Trophoblast cell (in vitro differentiated cells and primary cell): ENCODE measurements around the gene MC3R.

ENCODE experiments used
- DNase-seq, 2 donors: peaks; one replicate each; pipeline ENCODE4 v3.0.0-alpha.2; 2016
- H2AFZ ChIP-seq: 2 replicates; pipeline ENCODE4 v1.6.1; 2013; ENCODE audit warnings: low read length, moderate library complexity, mild to moderate bottlenecking; ENCODE audit not compliant: insufficient read depth, poor library complexity
- H2AK5ac ChIP-seq: 2 replicates; pipeline ENCODE4 v1.6.1; 2013; ENCODE audit warnings: mild to moderate bottlenecking, low read length
- H2BK120ac ChIP-seq: 2 replicates; pipeline ENCODE4 v1.6.1; 2013; ENCODE audit warnings: low read length, mild to moderate bottlenecking, moderate library complexity; ENCODE audit not compliant: insufficient read depth, poor library complexity
- H2BK12ac ChIP-seq: 2 replicates; pipeline ENCODE4 v1.6.1; 2013; ENCODE audit warnings: mild to moderate bottlenecking, low read length, moderate library complexity
- H2BK5ac ChIP-seq: 2 replicates; pipeline ENCODE4 v1.6.1; 2013; ENCODE audit warnings: low read length, low read depth, moderate library complexity, mild to moderate bottlenecking; ENCODE audit not compliant: poor library complexity
- H3K14ac ChIP-seq: 2 replicates; pipeline ENCODE4 v1.6.1; 2013; ENCODE audit warnings: mild to moderate bottlenecking, low read length
- H3K18ac ChIP-seq: 2 replicates; pipeline ENCODE4 v1.6.1; 2013; ENCODE audit warnings: mild to moderate bottlenecking, low read length
- H3K23ac ChIP-seq: 2 replicates; pipeline ENCODE4 v1.6.1; 2013; ENCODE audit warnings: low read length
- H3K27ac ChIP-seq: 2 replicates; pipeline ENCODE4 v1.5.1; 2013; ENCODE audit warnings: low read depth, mild to moderate bottlenecking, inconsistent platforms, low read length, moderate library complexity
- H3K27me3 ChIP-seq: 2 replicates; pipeline ENCODE4 v1.6.1; 2013; ENCODE audit warnings: inconsistent platforms, mild to moderate bottlenecking, low read length, moderate library complexity; ENCODE audit not compliant: insufficient read depth
- H3K36me3 ChIP-seq, 2 experiments: 1 replicate in 1 of 2; 2 replicates in 1 of 2; pipeline ENCODE4 v1.6.1; 2013; ENCODE audit warnings: low read length in 2 of 2, mild to moderate bottlenecking in 2 of 2, moderate library complexity in 1 of 2; ENCODE audit not compliant: insufficient read depth in 2 of 2, control insufficient read depth in 1 of 2
- H3K4ac ChIP-seq: 2 replicates; pipeline ENCODE4 v1.6.1; 2013; ENCODE audit warnings: low read depth, mild to moderate bottlenecking, low read length, moderate library complexity
- H3K4me1 ChIP-seq, 2 experiments: 1 replicate in 1 of 2; 2 replicates in 1 of 2; pipeline ENCODE4 v1.6.1; 2013; ENCODE audit warnings: low read length in 2 of 2, mild to moderate bottlenecking in 2 of 2, moderate library complexity in 1 of 2; ENCODE audit not compliant: insufficient read depth in 2 of 2, control insufficient read depth in 1 of 2
- H3K4me2 ChIP-seq: 2 replicates; pipeline ENCODE4 v1.6.1; 2013; ENCODE audit warnings: inconsistent platforms, mild to moderate bottlenecking, low read length, moderate library complexity
- H3K4me3 ChIP-seq: 2 replicates; pipeline ENCODE4 v1.5.1; 2013; ENCODE audit warnings: mild to moderate bottlenecking, low read depth, low read length, inconsistent platforms
- H3K79me1 ChIP-seq: one replicate; pipeline ENCODE4 v1.6.1; 2013; ENCODE audit warnings: low read length
- H3K79me2 ChIP-seq: 2 replicates; pipeline ENCODE4 v1.6.1; 2013; ENCODE audit warnings: low read length, mild to moderate bottlenecking; ENCODE audit not compliant: control insufficient read depth, insufficient read depth, poor library complexity
- H3K9ac ChIP-seq: 2 replicates; pipeline ENCODE4 v1.6.1; 2013; ENCODE audit warnings: mild to moderate bottlenecking, low read length
- H3K9me3 ChIP-seq: 2 replicates; pipeline ENCODE4 v1.6.1; 2013; ENCODE audit warnings: low read depth, mild to moderate bottlenecking, control low read depth, inconsistent platforms, low read length; ENCODE audit not compliant: insufficient read depth
- H4K12ac ChIP-seq: 2 replicates; pipeline ENCODE4 v1.6.1; 2013; ENCODE audit warnings: low read depth, mild to moderate bottlenecking, low read length, moderate library complexity
- H4K8ac ChIP-seq: 2 replicates; pipeline ENCODE4 v1.6.1; 2013; ENCODE audit warnings: low read depth, mild to moderate bottlenecking, low read length, moderate library complexity
- H4K91ac ChIP-seq: one replicate; pipeline ENCODE4 v1.6.1; 2013; ENCODE audit warnings: low read depth, mild to moderate bottlenecking, low read length, moderate library complexity
- WGBS: extraction: QIAGEN DNeasy Blood & Tissue Kit; methylation state at CpG from one replicate; pipeline ENCODE4 v1.1.7; 2013; ENCODE audit warnings: missing lambda C conversion rate; ENCODE audit not compliant: insufficient read length, insufficient coverage; ENCODE audit errors: extremely low coverage; 5-methylcytosine and 5-hydroxymethylcytosine counted together

Gene MC3R

GRCh38 chr20:56212091-56212490, 36.4 kb upstream of the MC3R start:
- Histone ChIP-seq H3K79me2 (no peaks in the 10 kb centered on the region), H2AK5ac (no peak overlapping the region), H4K91ac (no peak overlapping the region), H3K36me3 (no peaks in the 10 kb centered on the region), H4K12ac (no peak overlapping the region), H3K4me3 (no peak overlapping the region), H2BK5ac (no peak overlapping the region), H3K4me2 (no peak overlapping the region), H3K23ac (no peak overlapping the region), H2BK12ac (no peak overlapping the region), H3K27me3 (no peaks in the 10 kb centered on the region), H2AFZ (no peak overlapping the region), H3K9me3 (peaks cover 3% of the 10 kb centered on the region), H3K79me1 (no peaks in the 10 kb centered on the region), H3K14ac (no peak overlapping the region), H2BK120ac (no peak overlapping the region), H3K4ac (no peak overlapping the region), H3K18ac (no peak overlapping the region), H3K4me1 (no peaks in the 10 kb centered on the region), H3K9ac (no peak overlapping the region), H4K8ac (no peak overlapping the region), H3K27ac (no peak overlapping the region)
- DNase-seq, result no peak
- no CpG with 5 or more reads among the region's 9 CpGs for WGBS

GRCh38 chr20:56213321-56213720, 35.2 kb upstream of the MC3R start:
- Histone ChIP-seq H3K18ac (no peak overlapping the region), H3K79me1 (no peaks in the 10 kb centered on the region), H3K4me3 (no peak overlapping the region), H2BK5ac (no peak overlapping the region), H3K4ac (no peak overlapping the region), H3K4me1 (no peaks in the 10 kb centered on the region), H4K8ac (no peak overlapping the region), H2AFZ (no peak overlapping the region), H2BK120ac (no peak overlapping the region), H3K27me3 (no peaks in the 10 kb centered on the region), H2BK12ac (no peak overlapping the region), H3K79me2 (no peaks in the 10 kb centered on the region), H4K12ac (no peak overlapping the region), H3K27ac (no peak overlapping the region), H4K91ac (no peak overlapping the region), H3K9ac (no peak overlapping the region), H3K4me2 (no peak overlapping the region), H2AK5ac (no peak overlapping the region), H3K14ac (no peak overlapping the region), H3K9me3 (peaks cover 3% of the 10 kb centered on the region), H3K23ac (no peak overlapping the region), H3K36me3 (no peaks in the 10 kb centered on the region)
- WGBS, result no CpG with 5 or more reads among the region's 2 CpGs
- DNase-seq, result no peak

GRCh38 chr20:56215115-56215514, 33.4 kb upstream of the MC3R start:
- no peak for DNase-seq
- H4K8ac ChIP-seq, result no peak overlapping the region
- no peak overlapping the region for H2BK12ac ChIP-seq
- no peaks in the 10 kb centered on the region for H3K4me1 ChIP-seq
- no peak overlapping the region for H3K23ac ChIP-seq
- H3K27me3 ChIP-seq, result no peaks in the 10 kb centered on the region
- no peak overlapping the region for H3K14ac ChIP-seq
- H3K27ac ChIP-seq, result no peak overlapping the region
- H3K18ac ChIP-seq, result no peak overlapping the region
- no peak overlapping the region for H2AK5ac ChIP-seq
- H3K4ac ChIP-seq, result no peak overlapping the region
- no CpG with 5 or more reads among the region's 2 CpGs for WGBS
- H2BK5ac ChIP-seq, result no peak overlapping the region
- H2BK120ac ChIP-seq, result no peak overlapping the region
- peaks cover 5% of the 10 kb centered on the region for H3K9me3 ChIP-seq
- no peak overlapping the region for H4K91ac ChIP-seq
- H3K79me1 ChIP-seq, result no peaks in the 10 kb centered on the region
- H2AFZ ChIP-seq, result no peak overlapping the region
- no peak overlapping the region for H3K4me2 ChIP-seq
- H4K12ac ChIP-seq, result no peak overlapping the region
- H3K4me3 ChIP-seq, result no peak overlapping the region
- no peaks in the 10 kb centered on the region for H3K36me3 ChIP-seq
- H3K79me2 ChIP-seq, result no peaks in the 10 kb centered on the region
- no peak overlapping the region for H3K9ac ChIP-seq

GRCh38 chr20:56217829-56218228, 30.7 kb upstream of the MC3R start:
- H3K18ac ChIP-seq, result no peak overlapping the region
- no peak overlapping the region for H3K4me3 ChIP-seq
- H4K12ac ChIP-seq, result no peak overlapping the region
- H3K27ac ChIP-seq, result no peak overlapping the region
- H2BK120ac ChIP-seq, result no peak overlapping the region
- H3K36me3 ChIP-seq, result no peaks in the 10 kb centered on the region
- no peak overlapping the region for H4K8ac ChIP-seq
- no peak overlapping the region for H3K4ac ChIP-seq
- no peak overlapping the region for H3K9ac ChIP-seq
- H3K79me2 ChIP-seq, result no peaks in the 10 kb centered on the region
- no CpG with 5 or more reads among the region's 2 CpGs for WGBS
- peaks cover 5% of the 10 kb centered on the region for H3K9me3 ChIP-seq
- no peaks in the 10 kb centered on the region for H3K27me3 ChIP-seq
- H2BK12ac ChIP-seq, result no peak overlapping the region
- H3K14ac ChIP-seq, result no peak overlapping the region
- no peak overlapping the region for H2AK5ac ChIP-seq
- no peak overlapping the region for H3K23ac ChIP-seq
- no peak overlapping the region for H3K4me2 ChIP-seq
- no peak overlapping the region for H2AFZ ChIP-seq
- no peaks in the 10 kb centered on the region for H3K79me1 ChIP-seq
- no peak overlapping the region for H4K91ac ChIP-seq
- H3K4me1 ChIP-seq, result no peaks in the 10 kb centered on the region
- no peak for DNase-seq
- H2BK5ac ChIP-seq, result no peak overlapping the region
